Fibroblast of peridontal ligament (primary cell): ENCODE results near the gene IFI27.

Experiments used
- DNase-seq: peaks from one replicate; pipeline ENCODE4 v3.0.0-alpha.2; 2010; ENCODE audit errors: extremely low read depth

The IFI27 gene

GRCh38 chr14:94102768-94103482 lies 7.6 kb upstream of the IFI27 start:
- DNase-seq: no peak

DNA sequence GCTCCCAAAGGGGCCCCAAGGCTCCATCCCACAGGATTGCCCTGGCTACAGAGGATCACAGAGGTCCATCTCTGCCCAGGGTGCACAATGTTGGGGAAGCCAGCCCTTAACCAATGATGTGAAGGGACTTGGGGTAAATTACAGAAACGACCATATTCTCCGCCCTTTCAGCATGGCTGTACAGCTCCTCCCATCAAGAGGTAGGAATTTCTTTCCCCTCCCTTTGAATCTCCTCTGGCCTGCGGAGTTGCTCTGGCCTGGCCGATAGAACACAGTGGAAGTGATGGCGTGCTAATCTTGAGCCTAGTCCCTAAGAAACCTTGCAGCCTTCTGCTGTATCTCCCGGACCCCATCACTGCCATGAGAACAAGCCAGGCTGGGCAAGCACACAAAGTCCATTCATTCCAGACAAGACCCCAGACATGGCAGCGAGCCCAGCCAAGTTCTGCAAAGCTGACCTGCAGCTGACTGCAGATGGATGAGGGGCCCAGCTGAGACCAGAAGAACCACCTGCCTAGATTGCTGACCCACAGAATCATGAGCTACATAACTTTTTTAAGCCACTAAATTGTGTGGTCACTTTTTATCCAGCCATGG lies 6.9 kb upstream of the IFI27 start:
- no peak for DNase-seq

DNA sequence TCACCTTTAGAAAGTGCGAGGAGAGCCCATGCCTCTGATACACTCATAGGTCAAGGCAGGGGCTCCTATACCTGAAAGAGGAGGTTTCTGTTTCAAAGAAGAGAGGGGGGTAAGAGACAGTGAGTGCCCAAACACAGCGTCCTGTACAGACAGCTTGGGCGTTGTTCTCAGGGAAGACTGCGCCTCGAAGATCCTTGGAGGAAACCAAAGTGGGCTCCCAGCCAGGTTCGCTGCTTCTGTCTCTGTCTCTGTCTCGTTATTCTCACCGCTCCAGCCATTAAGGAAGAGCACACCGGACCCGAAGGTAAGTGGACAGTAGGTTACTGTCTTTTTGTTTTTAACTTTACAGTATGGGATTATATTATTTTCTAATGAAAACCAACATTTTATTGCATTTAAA lies 5.8 kb upstream of the IFI27 start:
- DNase-seq: no peak

- DNase-seq: no peak
Observed at GRCh38 chr14:94109915-94110250, 653 bp upstream of the IFI27 start.

- no peak for DNase-seq
Observed at GRCh38 chr14:94111276-94112095, 950 bp downstream of the IFI27 start.

DNA sequence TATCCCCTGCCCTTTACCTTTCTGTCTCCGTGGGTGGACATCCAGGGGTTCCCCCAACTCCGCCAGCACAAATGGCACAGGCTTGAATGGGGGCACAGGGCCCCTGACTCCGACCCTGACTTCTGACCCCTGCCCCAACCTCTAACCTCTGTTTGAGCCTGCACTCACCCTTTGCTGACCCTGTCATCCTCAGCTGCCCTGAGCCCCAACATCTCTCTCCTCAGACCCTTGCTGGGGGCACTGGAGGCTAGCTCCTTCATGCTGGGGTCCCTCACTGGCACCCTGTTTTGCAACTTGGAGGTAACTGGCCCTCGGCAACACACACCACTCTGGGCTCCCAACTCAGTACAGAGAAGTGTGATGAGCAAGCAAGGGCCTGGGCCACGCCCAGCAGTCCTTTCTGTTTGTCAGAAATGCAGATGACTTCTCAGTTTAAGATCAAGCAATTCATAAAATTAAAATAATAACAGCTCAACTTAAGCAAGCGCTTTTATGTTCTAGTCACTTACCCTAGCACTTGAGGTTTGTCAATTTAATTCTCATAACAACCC lies 2.1 kb downstream of the IFI27 start:
- DNase-seq: no peak

DNA sequence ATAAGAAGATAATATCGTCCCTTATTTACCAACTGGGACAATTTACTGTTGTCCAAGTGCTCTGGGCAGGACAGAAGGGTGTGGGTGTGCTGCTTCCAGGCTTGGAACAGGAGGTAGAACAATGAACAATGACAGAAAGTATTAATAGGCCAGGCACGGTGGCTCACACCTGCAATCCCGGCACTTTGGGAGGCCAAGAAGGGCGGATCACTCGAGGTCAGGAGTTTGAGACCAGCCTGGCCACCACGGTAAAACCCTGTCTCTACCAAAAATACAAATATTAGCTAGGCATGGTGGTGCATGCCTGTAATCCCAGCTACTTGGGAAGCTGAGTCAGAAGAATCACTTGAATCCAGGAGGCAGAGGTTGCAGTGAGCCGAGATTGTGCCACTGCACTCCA lies 2.5 kb downstream of the IFI27 start:
- DNase-seq: no peak

GRCh38 chr14:94113490-94113889 lies 3.0 kb downstream of the IFI27 start:
- DNase-seq: no peak

DNA sequence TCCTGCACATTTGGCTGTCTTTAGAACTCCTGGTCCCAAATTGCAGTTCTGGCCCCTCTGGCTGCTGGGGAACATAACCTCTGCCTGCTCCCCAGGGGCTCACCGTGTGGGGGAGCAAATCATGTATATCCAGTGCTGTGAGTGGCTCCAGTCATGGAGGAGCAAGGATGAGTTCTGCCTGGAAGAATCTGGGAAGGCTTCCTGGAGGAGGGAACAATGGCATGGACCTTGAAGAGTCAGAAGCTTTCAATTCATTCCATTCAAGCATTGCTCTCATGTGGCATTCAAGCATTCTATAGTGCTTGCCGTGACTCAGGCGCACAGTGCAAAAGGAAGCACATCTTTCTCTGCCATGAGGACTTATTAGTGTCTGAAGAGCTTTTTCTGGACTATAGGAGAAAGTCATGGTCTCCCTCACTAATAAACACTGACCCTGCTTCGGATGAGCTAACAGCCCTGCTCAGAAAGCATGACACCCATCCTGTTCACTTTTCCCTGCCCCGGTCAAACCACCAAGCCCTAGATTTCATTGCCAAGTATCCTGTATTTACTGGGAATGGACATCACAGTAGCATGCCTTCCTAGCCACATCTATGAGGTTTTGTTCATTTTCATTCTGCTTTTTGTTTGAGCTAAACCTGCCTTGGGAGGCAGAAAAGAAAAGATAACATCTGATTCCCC lies 3.5 kb downstream of the IFI27 start:
- peak; percentile 41 for DNase-seq

DNA sequence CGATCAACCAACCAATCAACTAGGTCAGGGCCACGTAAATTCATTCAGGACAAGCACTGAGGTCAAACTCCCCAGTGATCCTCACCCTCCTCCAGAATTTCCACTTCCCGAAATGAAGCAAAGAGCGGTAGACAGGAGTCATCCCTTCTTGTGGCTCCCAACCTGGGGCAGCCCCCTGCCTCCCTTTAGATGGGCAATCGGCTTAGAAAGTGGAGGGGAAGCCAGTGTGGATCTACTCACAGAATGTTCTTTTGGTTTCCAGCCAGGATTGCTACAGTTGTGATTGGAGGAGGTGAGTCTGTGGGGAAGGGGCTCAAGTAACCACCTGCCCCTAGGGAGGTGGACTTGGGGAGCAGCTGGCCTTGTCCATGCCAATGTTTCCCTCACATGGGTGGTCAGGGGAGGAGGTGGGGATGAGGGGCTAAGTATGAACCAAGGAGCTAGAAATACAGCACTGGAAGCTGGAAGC lies 4.1 kb downstream of the IFI27 start:
- no peak for DNase-seq

DNA sequence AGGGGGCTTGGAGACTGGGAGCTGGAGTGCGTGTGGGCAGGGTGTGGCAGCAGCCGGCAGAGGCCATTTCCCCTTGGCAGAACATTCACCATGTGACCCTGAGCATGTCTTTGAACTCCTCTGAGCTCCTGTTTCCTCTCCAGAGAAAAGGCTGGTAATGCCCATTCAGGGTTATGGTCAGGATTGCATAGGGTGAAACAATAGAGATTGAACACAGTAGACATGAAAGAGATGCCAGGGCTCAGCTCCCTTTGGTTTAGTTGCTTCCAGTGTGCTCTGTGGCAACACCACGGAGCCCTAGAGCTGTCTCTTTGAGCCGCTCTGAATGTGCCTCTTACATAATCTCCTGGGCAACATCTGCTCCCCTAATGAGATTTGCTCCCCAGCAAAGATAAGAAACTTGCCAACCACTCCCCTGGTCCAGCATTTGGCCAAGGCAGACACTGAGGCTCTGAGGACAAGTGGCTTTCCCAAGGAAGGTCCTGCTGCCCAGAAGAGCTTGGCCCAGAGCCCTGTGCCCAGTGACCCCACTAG lies 4.6 kb downstream of the IFI27 start:
- no peak for DNase-seq

DNA sequence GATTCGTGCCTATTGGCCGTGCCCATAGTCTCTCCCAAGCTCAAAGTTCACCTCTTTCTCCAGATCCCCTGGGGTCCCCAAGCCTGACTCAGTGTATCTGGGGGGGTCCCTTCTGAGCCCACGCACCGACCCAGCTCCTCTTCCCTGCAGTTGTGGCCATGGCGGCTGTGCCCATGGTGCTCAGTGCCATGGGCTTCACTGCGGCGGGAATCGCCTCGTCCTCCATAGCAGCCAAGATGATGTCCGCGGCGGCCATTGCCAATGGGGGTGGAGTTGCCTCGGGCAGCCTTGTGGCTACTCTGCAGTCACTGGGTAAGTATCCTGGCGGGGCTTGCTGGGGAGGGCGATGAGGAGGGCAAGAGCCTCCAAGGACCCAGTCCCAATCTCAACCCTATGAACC lies 5.1 kb downstream of the IFI27 start:
- DNase-seq: no peak

GRCh38 chr14:94116701-94117100 lies 6.2 kb downstream of the IFI27 start:
- no peak for DNase-seq

- no peak for DNase-seq
Observed at GRCh38 chr14:94117856-94118255, 7.3 kb downstream of the IFI27 start.

DNA sequence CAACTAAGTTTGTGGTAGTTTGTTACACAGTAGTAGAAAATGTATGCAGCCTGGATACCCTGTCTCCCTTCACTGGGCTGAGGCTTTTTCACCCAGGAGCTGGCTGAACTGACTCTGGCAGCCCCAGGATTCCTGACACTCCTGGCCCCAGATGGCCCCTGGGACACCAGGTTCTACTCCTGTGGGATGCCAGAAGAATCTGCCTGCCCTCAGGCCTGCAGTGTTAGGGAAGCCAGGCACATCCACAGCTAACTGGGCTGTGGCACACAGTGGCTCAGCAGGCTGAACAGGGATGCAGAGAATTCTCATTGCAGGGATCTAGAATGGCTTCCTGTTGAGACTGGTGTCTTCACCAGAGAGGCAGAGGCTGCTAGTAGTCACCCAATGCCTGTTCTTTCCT lies 8.5 kb downstream of the IFI27 start:
- DNase-seq: no peak

GRCh38 chr14:94120667-94121340 lies 10.3 kb downstream of the IFI27 start:
- DNase-seq: peak; percentile 80

GRCh38 chr14:94121485-94121884 lies 10.9 kb downstream of the IFI27 start:
- DNase-seq: no peak

GRCh38 chr14:94122438-94122837 lies 11.9 kb downstream of the IFI27 start:
- no peak for DNase-seq

- no peak for DNase-seq
Observed at GRCh38 chr14:94123296-94123695, 12.8 kb downstream of the IFI27 start.

- no peak for DNase-seq
Observed at GRCh38 chr14:94123868-94124267, 13.3 kb downstream of the IFI27 start.
